Uterus (tissue), 4 donors: ENCODE results near the gene MSH3. TPM values are rescaled to one million over a fixed set of nuclear protein-coding genes. Genes with fewer than 3 reads are reported as not detected.
"Not testable (repeated sequence)": the region's sequence is repeated elsewhere in the genome, so short reads cannot be mapped to it uniquely, and the experiment has no call there.

ENCODE experiments used
- DNase-seq, 2 donors: peaks; one replicate each; pipeline ENCODE4 v3.0.0-alpha.2; 2019 to 2020
- H3K27ac ChIP-seq, 2 donors: fragments of 200-600 bp; sonication (generic); 1 replicate in 1 of 2; 2 replicates in 1 of 2; pipeline ENCODE4 v1.5.1; 2016 to 2018
- H3K27me3 ChIP-seq, 2 donors: fragments of 200-600 bp; sonication (generic); one replicate each; pipeline ENCODE4 v1.5.1; 2018 to 2019; ENCODE audit warnings: control low read depth in 1 of 2
- H3K36me3 ChIP-seq, 2 donors: fragments of 200-600 bp; sonication (generic); one replicate each; pipeline ENCODE4 v1.5.1; 2019; ENCODE audit warnings: control low read depth in 1 of 2
- H3K4me1 ChIP-seq, 2 donors: fragments of 200-600 bp; sonication (generic); one replicate each; pipeline ENCODE4 v1.5.1; 2018 to 2019; ENCODE audit warnings: control low read depth in 1 of 2
- H3K4me3 ChIP-seq, 2 donors: fragments of 200-600 bp; sonication (generic); 1 replicate in 1 of 2; 2 replicates in 1 of 2; pipeline ENCODE4 v1.5.1; 2018 to 2019; ENCODE audit warnings: mild to moderate bottlenecking in 1 of 2
- H3K9me3 ChIP-seq, 2 donors: fragments of 200-600 bp; sonication (generic); one replicate each; pipeline ENCODE4 v1.5.1; 2019; ENCODE audit warnings: control low read depth in 1 of 2
- POLR2A ChIP-seq, 2 donors: fragments of 450-650 bp; IDR thresholded peaks; one replicate each; pipeline ENCODE4 v1.6.1; 2016; ENCODE audit warnings: antibody characterized with exemption in 2 of 2, mild to moderate bottlenecking in 1 of 2, moderate library complexity in 1 of 2
- intact Hi-C: fragments of 100-400 bp; cut with DNase I; formaldehyde crosslinking; loops from one replicate; pipeline ENCODE4 v1.15.1; 2023; ENCODE audit warnings: low total_unique reads
- total RNA-seq, 4 donors: library from RNA; depleted of rRNA in 3 of 4; stranded (reverse); fragments of >200 nt in 3 of 4; gene quantifications; one replicate each; pipeline versions ENCODE4 v1.1.0 to v1.2.4, GENCODE V29; 2014 to 2023
- TF ChIP-seq, protein P1 (sequence below), 4 experiments: fragments of 200-600 bp in 2 of 4; fragments of 450-650 bp in 2 of 4; sonication (generic) in 2 of 4; IDR thresholded peaks; one replicate each; pipeline ENCODE4 v1.5.1; 2016 to 2019; ENCODE audit warnings: antibody characterized with exemption in 4 of 4, mild to moderate bottlenecking in 2 of 4, moderate library complexity in 1 of 4
- donor health status: DM: yes; HTN: yes; CAD: no.

Gene MSH3
- total RNA-seq, 4 donors from 2014 or later, result 6.4 to 34.3 (median 16.3) TPM

DNA sequence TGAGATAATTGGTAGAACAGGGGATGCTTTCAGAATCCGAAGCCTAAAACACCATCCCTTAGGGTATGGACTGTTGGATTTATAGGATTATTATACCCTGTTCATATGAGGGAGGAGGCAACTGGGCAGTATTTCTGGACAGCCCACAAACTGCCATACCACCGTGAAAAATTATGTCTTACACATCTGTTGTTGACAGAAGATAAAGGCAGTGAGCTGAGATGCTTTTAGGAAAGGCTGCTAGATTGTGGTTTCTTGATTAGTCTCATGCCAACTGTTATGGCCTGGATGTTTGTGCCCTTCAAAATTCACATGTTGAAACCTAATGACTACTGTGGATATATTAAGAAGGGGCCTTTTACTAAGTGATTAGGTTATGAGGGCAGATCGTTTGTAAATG, 84.0 kb downstream of the MSH3 start:
- no peak for TF ChIP-seq POLR2A (IDR thresholded peaks at IDR 0.05)
- TF ChIP-seq, protein P1, sequence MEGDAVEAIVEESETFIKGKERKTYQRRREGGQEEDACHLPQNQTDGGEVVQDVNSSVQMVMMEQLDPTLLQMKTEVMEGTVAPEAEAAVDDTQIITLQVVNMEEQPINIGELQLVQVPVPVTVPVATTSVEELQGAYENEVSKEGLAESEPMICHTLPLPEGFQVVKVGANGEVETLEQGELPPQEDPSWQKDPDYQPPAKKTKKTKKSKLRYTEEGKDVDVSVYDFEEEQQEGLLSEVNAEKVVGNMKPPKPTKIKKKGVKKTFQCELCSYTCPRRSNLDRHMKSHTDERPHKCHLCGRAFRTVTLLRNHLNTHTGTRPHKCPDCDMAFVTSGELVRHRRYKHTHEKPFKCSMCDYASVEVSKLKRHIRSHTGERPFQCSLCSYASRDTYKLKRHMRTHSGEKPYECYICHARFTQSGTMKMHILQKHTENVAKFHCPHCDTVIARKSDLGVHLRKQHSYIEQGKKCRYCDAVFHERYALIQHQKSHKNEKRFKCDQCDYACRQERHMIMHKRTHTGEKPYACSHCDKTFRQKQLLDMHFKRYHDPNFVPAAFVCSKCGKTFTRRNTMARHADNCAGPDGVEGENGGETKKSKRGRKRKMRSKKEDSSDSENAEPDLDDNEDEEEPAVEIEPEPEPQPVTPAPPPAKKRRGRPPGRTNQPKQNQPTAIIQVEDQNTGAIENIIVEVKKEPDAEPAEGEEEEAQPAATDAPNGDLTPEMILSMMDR (IDR thresholded peaks at IDR 0.05), result no peak
- no peak for DNase-seq
- intact Hi-C loops, result no loop called here

GRCh38 chr5:80739057-80739456, 84.6 kb downstream of the MSH3 start:
- no peak for TF ChIP-seq POLR2A (IDR thresholded peaks at IDR 0.05)
- TF ChIP-seq, protein P1 (IDR thresholded peaks at IDR 0.05), result no peak
- Histone ChIP-seq H3K4me1 (no peaks in the 10 kb centered on the region), H3K27ac (no peak overlapping the region), H3K36me3 (peaks cover 0 to 1% of the 10 kb centered on the region in 2 donors), H3K4me3 (no peak overlapping the region), H3K27me3 (no peaks in the 10 kb centered on the region), H3K9me3 (no peaks in the 10 kb centered on the region)
- DNase-seq, result no peak
- intact Hi-C loops, result no loop called here

More for the DNA sequence above, 84.0 kb downstream of the MSH3 start:
- Histone ChIP-seq H3K27me3 (no peaks in the 10 kb centered on the region), H3K4me1 (no peaks in the 10 kb centered on the region), H3K9me3 (no peaks in the 10 kb centered on the region), H3K36me3 (no peaks in the 10 kb centered on the region), H3K27ac (no peak overlapping the region), H3K4me3 (no peak overlapping the region)

GRCh38 chr5:80739496-80739895, 85.0 kb downstream of the MSH3 start:
- Histone ChIP-seq H3K27me3 (no peaks in the 10 kb centered on the region), H3K9me3 (no peaks in the 10 kb centered on the region)
- intact Hi-C loops, result no loop called here

DNA sequence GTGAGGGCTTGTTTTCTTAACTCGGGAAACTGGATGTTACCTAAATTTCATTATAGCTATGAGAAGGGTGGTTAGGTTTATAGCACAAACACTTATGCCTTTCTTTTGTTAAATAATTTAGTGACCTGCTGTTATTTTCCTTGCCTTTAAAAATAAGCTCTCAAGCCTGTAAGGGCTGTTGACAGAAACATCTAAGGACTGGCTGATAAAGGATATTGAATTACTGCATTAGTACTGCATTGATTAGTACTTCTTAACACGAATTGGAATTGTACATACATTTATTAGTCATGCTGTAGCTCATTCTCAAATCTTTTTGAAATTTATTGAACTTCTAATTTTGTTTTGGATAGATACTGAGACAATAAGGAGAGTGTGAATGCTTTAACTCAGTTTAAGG, 85.4 kb downstream of the MSH3 start:
- Histone ChIP-seq H3K4me3 (no peak overlapping the region), H3K27ac (no peak overlapping the region), H3K27me3 (no peaks in the 10 kb centered on the region), H3K9me3 (no peaks in the 10 kb centered on the region), H3K4me1 (no peaks in the 10 kb centered on the region), H3K36me3 (peaks cover 0 to 2% of the 10 kb centered on the region in 2 donors)
- TF ChIP-seq POLR2A (IDR thresholded peaks at IDR 0.05), result no peak
- TF ChIP-seq, protein P1 (IDR thresholded peaks at IDR 0.05), result no peak
- intact Hi-C loops, result no loop called here
- DNase-seq, result no peak

More at GRCh38 chr5:80739496-80739895, 85.0 kb downstream of the MSH3 start:
- no peak overlapping the region for H3K27ac ChIP-seq
- H3K4me1 ChIP-seq, result no peaks in the 10 kb centered on the region
- peaks cover 0 to 2% of the 10 kb centered on the region in 2 donors for H3K36me3 ChIP-seq
- H3K4me3 ChIP-seq, result no peak overlapping the region
- DNase-seq, result no peak
- no peak for TF ChIP-seq POLR2A (IDR thresholded peaks at IDR 0.05)
- TF ChIP-seq, protein P1 (IDR thresholded peaks at IDR 0.05), result no peak

DNA sequence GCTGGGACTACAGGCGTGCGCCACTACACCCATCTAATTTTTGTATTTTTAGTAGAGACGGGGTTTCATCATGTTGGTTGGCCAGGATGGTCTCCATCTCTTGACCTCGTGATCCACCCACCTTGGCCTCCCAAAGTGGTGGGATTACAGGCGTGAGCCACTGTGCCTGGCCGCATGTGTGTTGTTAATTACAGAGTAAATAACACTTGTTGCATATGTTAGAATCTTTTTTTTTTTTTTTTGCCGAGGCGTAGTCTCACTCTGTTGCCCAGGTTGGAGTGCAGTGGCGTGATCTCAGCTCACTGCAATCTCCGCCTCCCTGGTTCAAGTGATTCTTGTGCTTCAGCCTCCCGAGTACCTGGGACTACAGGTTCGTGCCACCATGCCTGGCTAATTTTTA, 86.0 kb downstream of the MSH3 start:
- intact Hi-C loops, result not testable (repeated sequence)

GRCh38 chr5:80740999-80741398, 86.5 kb downstream of the MSH3 start:
- Histone ChIP-seq H3K9me3 (no peaks in the 10 kb centered on the region), H3K4me1 (no peaks in the 10 kb centered on the region), H3K27ac (no peak overlapping the region), H3K4me3 (no peak overlapping the region), H3K36me3 (peaks cover 0 to 2% of the 10 kb centered on the region in 2 donors), H3K27me3 (no peaks in the 10 kb centered on the region)
- DNase-seq, result no peak
- intact Hi-C loops, result no loop called here
- no peak for TF ChIP-seq POLR2A (IDR thresholded peaks at IDR 0.05)
- TF ChIP-seq, protein P1 (IDR thresholded peaks at IDR 0.05), result no peak

More for the DNA sequence above, 86.0 kb downstream of the MSH3 start:
- not testable (repeated sequence) for H3K4me1 ChIP-seq, H3K36me3 ChIP-seq, H3K4me3 ChIP-seq, H3K27ac ChIP-seq, DNase-seq, H3K9me3 ChIP-seq, H3K27me3 ChIP-seq
